Psoas muscle (tissue), 8 donors: ENCODE measurements around the gene UBE2N. TPM values are rescaled to one million over a fixed set of nuclear protein-coding genes. Genes with fewer than 3 reads are reported as not detected.
A peak's percentile ranks its signal among the peaks of the same experiment; 100 is the strongest.

ENCODE experiments used
- ATAC-seq, 4 donors: fragments of 200-7000 bp; cut with Tn5 transposase; one replicate each; pipeline ENCODE4 v1.9.1; 2020; ENCODE audit warnings: moderate library complexity in 3 of 4, mild to moderate bottlenecking in 2 of 4
- DNase-seq, 2 donors: peaks; one replicate each; pipeline ENCODE4 v3.0.0-alpha.2; 2020
- H3K27ac ChIP-seq: fragments of 200-600 bp; one replicate; pipeline ENCODE4 v1.8.0; 2022
- H3K27me3 ChIP-seq, 3 donors: fragments of 200-600 bp in 1 of 3; one replicate each; pipeline versions ENCODE4 v1.6.1 to v1.8.0; 2013 to 2022; ENCODE audit warnings: low read length in 2 of 3, mild to moderate bottlenecking in 2 of 3, moderate library complexity in 1 of 3; ENCODE audit not compliant: insufficient read depth in 3 of 3
- H3K36me3 ChIP-seq, 2 donors: fragments of 200-600 bp in 1 of 2; one replicate each; pipeline versions ENCODE4 v1.6.1 to v1.8.0; 2013 to 2022; ENCODE audit warnings: low read depth in 1 of 2, mild to moderate bottlenecking in 1 of 2, moderate library complexity in 1 of 2; ENCODE audit not compliant: insufficient read depth in 1 of 2
- H3K4me1 ChIP-seq: fragments of 200-600 bp; one replicate; pipeline ENCODE4 v1.8.0; 2022
- H3K4me3 ChIP-seq: fragments of 200-600 bp; one replicate; pipeline ENCODE4 v1.8.0; 2022; ENCODE audit warnings: mild to moderate bottlenecking
- H3K9me3 ChIP-seq: fragments of 200-600 bp; one replicate; pipeline ENCODE4 v1.8.0; 2022
- CTCF ChIP-seq: fragments of 200-600 bp; IDR thresholded peaks from one replicate; pipeline ENCODE4 v1.8.0; 2022; ENCODE audit warnings: antibody characterized with exemption
- WGBS, 3 donors: extraction: QIAGEN DNeasy Blood & Tissue Kit; methylation state at CpG; one replicate each; pipeline versions ENCODE4 v1.1.6 to v1.1.7; 2013; 5-methylcytosine and 5-hydroxymethylcytosine counted together
- intact Hi-C, 2 donors: fragments of 100-400 bp; cut with DNase I; formaldehyde crosslinking; loops; one replicate each; pipeline versions ENCODE4 v1.11.0 to v1.14.2; 2022
- long read RNA-seq, 2 donors: library from polyadenylated mRNA; unstranded; transcript quantifications; one replicate each; pipeline ENCODE4 v2.0.0, GENCODE V29; 2021
- polyA plus RNA-seq, 3 donors: library from polyadenylated mRNA; stranded (reverse); fragments of 200-250 nt; gene quantifications; one replicate each; pipeline ENCODE4 v1.2.3, GENCODE V29; 2013
- total RNA-seq, 4 donors: library from RNA; stranded (reverse); fragmentation: NEBNext Ultra II Directional in 2 of 4; extraction: Animal tissue kit (Norgen Biotek cat#: 25700) in 2 of 4; gene quantifications; one replicate each; pipeline versions ENCODE4 v1.2.1 to v1.2.4, GENCODE V29; 2021 to 2023
- donor health status: healthy with polysubstance abuse.
- donor health status: DM: no; HTN: no; CAD: no; lungs with moderate emphysema.
- donor health status: Bipolar disorder and iron deficiency.
- donor health status: healthy.
- donor health status: DM: yes; HTN: yes; CAD: no.
- donor health status: DM: no; HTN: no; CAD: no.
- donor health status: DM: no; HTN: no; CAD: no.
- donor health status: DM: yes; HTN: yes; CAD: no.

The UBE2N gene, protein sequence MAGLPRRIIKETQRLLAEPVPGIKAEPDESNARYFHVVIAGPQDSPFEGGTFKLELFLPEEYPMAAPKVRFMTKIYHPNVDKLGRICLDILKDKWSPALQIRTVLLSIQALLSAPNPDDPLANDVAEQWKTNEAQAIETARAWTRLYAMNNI
- total RNA-seq (10 to 100 TPM; 70.6 to 97.6 (median 80.0) TPM), polyA plus RNA-seq (100 to 1,000 TPM in 1 of 3 donors, 10 to 100 TPM in 2; 52.8 to 104 (median 91.4) TPM)
- long read RNA-seq, donor 1, full-length matches to known transcripts: 35 of 43 reads
- long read RNA-seq, donor 1, partial matches to known transcripts: 4 of 43 reads
- long read RNA-seq, donor 1, other reads (novel, unspliced or antisense): 4 of 43 reads
- long read RNA-seq, donor 2, full-length matches to known transcripts: 70 of 76 reads
- long read RNA-seq, donor 2, partial matches to known transcripts: 2 of 76 reads
- long read RNA-seq, donor 2, other reads (novel, unspliced or antisense): 4 of 76 reads

DNA sequence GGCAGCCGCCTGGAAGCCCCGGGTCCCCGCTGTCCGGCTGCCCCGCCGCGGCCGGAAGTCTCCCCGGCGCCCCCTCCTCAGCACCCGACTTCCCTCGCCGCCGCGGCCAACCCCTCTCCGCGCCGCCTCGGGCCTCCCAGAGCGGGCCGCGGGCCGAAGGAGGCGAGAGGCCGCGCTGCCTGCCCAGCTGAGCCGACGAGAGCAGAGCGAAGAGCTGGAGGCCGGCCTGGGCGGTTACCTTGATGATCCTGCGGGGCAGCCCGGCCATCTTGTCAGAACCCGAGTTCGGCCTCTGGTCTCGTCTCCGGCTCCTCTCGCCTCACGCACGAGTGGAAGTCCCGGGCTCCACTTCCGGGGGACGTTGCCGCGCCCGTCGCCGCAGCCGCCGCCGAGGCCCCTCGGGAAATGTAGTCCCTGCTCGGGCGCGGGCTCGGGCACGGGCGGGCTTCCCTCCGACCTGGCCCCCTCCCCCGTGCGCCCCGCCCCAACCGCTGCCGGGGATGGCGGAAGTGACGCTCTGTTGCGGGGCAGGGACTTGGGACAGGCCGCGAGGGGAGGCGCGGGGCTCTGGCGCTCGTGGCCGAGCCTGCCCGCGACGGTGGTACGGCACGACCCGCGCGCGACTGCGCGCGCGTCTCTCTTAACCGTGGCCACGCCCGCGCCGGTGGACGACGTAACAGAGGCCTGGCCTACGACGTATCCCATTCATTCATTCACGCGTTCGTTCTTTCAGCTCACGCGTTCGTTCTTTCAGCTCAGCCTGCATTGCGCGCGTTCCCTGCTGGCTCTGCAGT is at the start of gene UBE2N:
Gene UBE2N, minus strand, starts transcription at position 331 of the 794 bp plus-strand sequence. Its CDS starts 63 bp downstream, at position 268.
- H3K27me3 ChIP-seq: no peaks in the 10 kb centered on the region
- H3K9me3 ChIP-seq: no peaks in the 10 kb centered on the region
- DNase-seq: peak; percentile 97 to 98
- intact Hi-C loops: no loop called here
- H3K27ac ChIP-seq: peak within 1 kb of the TSS; percentile 98
- ATAC-seq: peak; percentile 94 to 98 (median 96)
- 0% methylated on average over 59 to 105 of the region's 105 CpGs for WGBS, 3 donors
- TF ChIP-seq CTCF: no peak
- H3K4me1 ChIP-seq: peaks cover 44% of the 10 kb centered on the region
- no peaks in the 10 kb centered on the region for H3K36me3 ChIP-seq
- H3K4me3 ChIP-seq: peak within 1 kb of the TSS; percentile 99

DNA sequence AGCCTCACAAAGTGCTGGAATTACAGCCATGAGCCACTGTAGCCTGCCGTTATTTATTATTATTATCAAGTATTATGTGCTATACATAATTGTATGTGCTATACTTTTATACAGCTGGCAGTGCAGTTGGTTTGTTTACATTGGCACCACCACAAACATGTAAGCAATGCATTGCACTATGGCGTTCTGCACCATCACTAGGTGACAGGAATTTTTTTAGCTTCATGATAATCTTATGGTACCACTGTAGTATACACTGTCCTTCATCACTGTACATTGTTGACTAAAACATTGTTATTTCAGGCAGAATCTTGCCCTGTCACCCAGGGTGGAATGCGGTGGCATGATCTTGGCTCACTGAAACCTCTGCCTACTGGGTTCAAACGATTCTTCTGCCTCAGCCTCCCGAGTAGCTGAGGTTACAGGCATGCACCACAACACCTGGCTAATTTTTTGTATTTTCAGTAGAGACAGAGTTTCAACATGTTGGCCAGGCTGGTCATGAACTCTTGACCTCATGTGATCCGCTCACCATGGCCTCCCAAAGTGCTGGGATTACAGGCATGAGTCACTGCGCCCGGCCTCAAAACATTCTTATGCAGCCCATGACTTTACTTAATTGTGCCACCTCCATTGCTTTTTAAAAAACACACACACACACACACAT is 42.7 kb upstream of the UBE2N start:
- WGBS, 3 donors: 63 to 81% (median 77%) methylated on average over 8 of the region's 8 CpGs

DNA sequence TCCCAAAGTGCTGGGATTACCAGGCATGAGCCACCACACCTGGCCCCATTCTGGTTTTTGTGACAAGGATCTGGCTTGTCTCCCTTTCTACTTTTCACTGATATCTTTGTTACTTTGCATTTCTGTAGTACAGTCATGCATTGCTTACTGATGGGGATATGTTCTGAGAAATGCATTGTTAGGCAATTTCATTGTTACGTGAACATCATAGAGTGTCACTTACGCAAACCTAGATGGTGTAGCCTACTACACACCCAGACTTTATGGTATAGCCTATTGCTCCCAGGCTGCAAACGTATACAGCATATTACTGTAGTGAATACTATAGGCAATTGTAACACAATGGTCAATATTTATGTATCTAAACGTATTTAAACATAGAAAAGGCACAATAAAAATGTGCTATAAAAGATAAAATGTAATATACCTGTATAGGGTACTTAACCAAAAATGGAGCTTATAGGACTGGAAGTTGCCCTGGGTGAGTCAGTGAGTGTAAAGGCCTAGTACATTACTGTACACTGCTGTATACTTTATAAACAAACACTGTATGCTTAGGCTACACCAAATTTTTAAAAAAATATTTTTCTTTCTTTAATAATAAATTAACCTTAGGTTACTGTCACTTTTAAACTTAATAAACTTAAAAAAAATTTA is 41.5 kb upstream of the UBE2N start:
- no peak for TF ChIP-seq CTCF
- Histone ChIP-seq H3K27ac (no peak overlapping the region), H3K4me3 (no peak overlapping the region), H3K9me3 (no peaks in the 10 kb centered on the region), H3K27me3 (no peaks in the 10 kb centered on the region), H3K4me1 (no peaks in the 10 kb centered on the region), H3K36me3 (peaks cover 13 to 98% of the 10 kb centered on the region in 2 donors)
- WGBS, 3 donors: 93 to 97% (median 94%) methylated on average over 4 of the region's 4 CpGs
- ATAC-seq: no peak
- DNase-seq: no peak
- intact Hi-C loops: no loop called here

More for the DNA sequence above, 42.7 kb upstream of the UBE2N start:
- Histone ChIP-seq H3K4me3 (no peak overlapping the region), H3K4me1 (no peaks in the 10 kb centered on the region), H3K27ac (no peak overlapping the region), H3K9me3 (no peaks in the 10 kb centered on the region), H3K36me3 (peaks cover 13 to 99% of the 10 kb centered on the region in 2 donors), H3K27me3 (no peaks in the 10 kb centered on the region)
- DNase-seq (no peak), ATAC-seq (peak in 3 of 4 donors; percentile 53 to 66 (median 53))
- no peak for TF ChIP-seq CTCF
- intact Hi-C loops: no loop called here

DNA sequence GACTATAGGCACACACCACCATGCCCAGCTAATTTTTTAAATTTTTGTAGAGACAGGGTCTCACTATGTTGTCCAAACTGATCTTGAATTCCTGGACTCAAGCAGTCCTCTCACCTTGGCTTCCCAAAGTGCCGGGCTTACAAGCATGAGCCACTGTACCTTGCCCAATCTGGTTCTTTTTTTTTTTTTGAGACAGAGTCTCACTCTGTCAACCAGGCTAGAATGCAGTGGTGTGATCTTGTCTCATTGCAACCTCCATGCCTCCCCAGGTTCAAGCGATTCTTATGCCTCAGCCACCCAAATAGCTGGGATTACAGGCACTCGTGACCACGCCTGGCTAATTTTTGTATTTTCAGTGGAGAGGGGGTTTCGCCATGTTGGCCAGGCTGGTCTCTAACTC is 41.0 kb upstream of the UBE2N start:
- Histone ChIP-seq H3K36me3 (peaks cover 13 to 98% of the 10 kb centered on the region in 2 donors), H3K4me1 (no peaks in the 10 kb centered on the region), H3K27ac (no peak overlapping the region), H3K9me3 (no peaks in the 10 kb centered on the region), H3K4me3 (no peak overlapping the region), H3K27me3 (no peaks in the 10 kb centered on the region)
- ATAC-seq: no peak
- DNase-seq: no peak
- intact Hi-C loops: no loop called here
- no peak for TF ChIP-seq CTCF
- WGBS, 3 donors: 94 to 98% (median 96%) methylated on average over 5 of the region's 5 CpGs
